Ascending aorta (tissue), 2 donors: ENCODE data around the gene FBH1. TPM values are rescaled to one million over a fixed set of nuclear protein-coding genes. Genes with fewer than 3 reads are reported as not detected.

Experiments
- DNase-seq, 2 donors: peaks; one replicate each; pipeline ENCODE4 v3.0.0-alpha.2; 2019; ENCODE audit warnings: low spot score in 2 of 2
- H3K27ac ChIP-seq, 2 donors: fragments of 200-600 bp; sonication (generic); one replicate each; pipeline ENCODE4 v1.5.1; 2016 to 2017; ENCODE audit warnings: mild to moderate bottlenecking in 1 of 2
- H3K27me3 ChIP-seq: fragments of 200-600 bp; sonication (generic); one replicate; pipeline ENCODE4 v1.5.1; 2017
- H3K36me3 ChIP-seq, 2 donors: fragments of 200-600 bp; sonication (generic); one replicate each; pipeline ENCODE4 v1.5.1; 2016
- H3K4me1 ChIP-seq, 2 donors: fragments of 200-600 bp; sonication (generic); one replicate each; pipeline ENCODE4 v1.5.1; 2016 to 2017; ENCODE audit warnings: mild to moderate bottlenecking in 1 of 2
- H3K4me3 ChIP-seq, 2 donors: fragments of 200-600 bp; sonication (generic); one replicate each; pipeline ENCODE4 v1.5.1; 2016 to 2017; ENCODE audit warnings: mild to moderate bottlenecking in 1 of 2
- H3K9me3 ChIP-seq, 2 donors: fragments of 200-600 bp; sonication (generic); one replicate each; pipeline ENCODE4 v1.5.1; 2016
- intact Hi-C: fragments of 100-400 bp; cut with DNase I; formaldehyde crosslinking; loops from one replicate; pipeline ENCODE4 v1.15.1; 2023
- total RNA-seq: library from RNA; depleted of rRNA; stranded (reverse); fragments of >200 nt; gene quantifications from one replicate; pipeline ENCODE4 v1.1.0, GENCODE V29; 2016
- TF ChIP-seq, protein P1 (sequence below), 3 experiments: fragments of 200-600 bp in 2 of 3; fragments of 450-650 bp in 1 of 3; sonication (generic) in 2 of 3; IDR thresholded peaks; one replicate each; pipeline ENCODE4 v1.5.1; 2016 to 2019; ENCODE audit warnings: antibody characterized with exemption in 3 of 3, mild to moderate bottlenecking in 1 of 3, moderate library complexity in 1 of 3

FBH1 gene
- total RNA-seq, 1 donor from 2014 or later, result 43.0 TPM

DNA sequence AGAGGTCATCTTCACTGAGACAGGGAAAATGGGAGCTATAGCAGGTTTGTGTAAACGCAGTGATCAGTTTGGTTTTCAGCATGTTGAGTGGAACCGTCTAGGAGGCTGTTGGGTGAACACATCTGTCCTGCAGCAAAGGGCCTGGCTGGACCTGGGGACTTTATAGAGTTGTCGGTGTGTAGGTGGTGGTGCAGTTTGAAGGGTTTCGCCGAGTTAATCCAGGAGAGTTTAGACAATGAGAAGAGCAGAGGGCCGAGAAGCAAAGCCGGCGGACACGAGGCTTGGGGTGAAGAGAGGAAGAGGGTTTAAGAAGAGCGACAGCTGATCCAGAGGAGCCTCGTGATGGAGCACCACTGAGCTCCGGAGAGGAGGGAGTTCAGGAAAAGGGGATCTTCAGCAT is 48.2 kb downstream of the FBH1 start:
- TF ChIP-seq, protein P1, sequence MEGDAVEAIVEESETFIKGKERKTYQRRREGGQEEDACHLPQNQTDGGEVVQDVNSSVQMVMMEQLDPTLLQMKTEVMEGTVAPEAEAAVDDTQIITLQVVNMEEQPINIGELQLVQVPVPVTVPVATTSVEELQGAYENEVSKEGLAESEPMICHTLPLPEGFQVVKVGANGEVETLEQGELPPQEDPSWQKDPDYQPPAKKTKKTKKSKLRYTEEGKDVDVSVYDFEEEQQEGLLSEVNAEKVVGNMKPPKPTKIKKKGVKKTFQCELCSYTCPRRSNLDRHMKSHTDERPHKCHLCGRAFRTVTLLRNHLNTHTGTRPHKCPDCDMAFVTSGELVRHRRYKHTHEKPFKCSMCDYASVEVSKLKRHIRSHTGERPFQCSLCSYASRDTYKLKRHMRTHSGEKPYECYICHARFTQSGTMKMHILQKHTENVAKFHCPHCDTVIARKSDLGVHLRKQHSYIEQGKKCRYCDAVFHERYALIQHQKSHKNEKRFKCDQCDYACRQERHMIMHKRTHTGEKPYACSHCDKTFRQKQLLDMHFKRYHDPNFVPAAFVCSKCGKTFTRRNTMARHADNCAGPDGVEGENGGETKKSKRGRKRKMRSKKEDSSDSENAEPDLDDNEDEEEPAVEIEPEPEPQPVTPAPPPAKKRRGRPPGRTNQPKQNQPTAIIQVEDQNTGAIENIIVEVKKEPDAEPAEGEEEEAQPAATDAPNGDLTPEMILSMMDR (IDR thresholded peaks at IDR 0.05), result no peak
- intact Hi-C loops, result no loop called here
- Histone ChIP-seq H3K4me1 (peaks cover 0 to 11% of the 10 kb centered on the region in 2 donors), H3K36me3 (peaks cover 39 to 43% of the 10 kb centered on the region in 2 donors), H3K27me3 (no peaks in the 10 kb centered on the region), H3K9me3 (no peaks in the 10 kb centered on the region), H3K27ac (no peak overlapping the region), H3K4me3 (no peak overlapping the region)
- no peak for DNase-seq

DNA sequence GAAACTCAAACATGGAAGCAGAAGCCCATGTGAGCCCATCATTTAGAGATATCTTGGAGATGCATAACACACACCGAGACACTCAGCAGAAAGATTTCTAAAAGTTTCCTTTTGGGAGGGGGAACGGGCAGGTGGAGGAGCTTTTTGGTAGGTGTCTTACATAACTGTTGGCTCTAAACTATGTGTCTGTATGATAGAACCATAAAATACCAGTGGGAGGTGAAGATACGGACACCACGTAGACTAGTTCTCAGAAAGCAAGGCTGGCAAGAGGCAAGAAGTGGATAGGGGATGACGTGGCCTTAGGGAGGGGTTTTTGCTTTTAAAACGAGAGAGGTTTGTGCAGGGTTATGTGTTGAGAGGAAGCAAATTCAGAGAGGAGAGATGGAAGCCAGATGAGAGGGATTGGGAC is 50.8 kb downstream of the FBH1 start:
- peaks cover 27 to 28% of the 10 kb centered on the region in 2 donors for H3K36me3 ChIP-seq
- H3K9me3 ChIP-seq, result no peaks in the 10 kb centered on the region
- TF ChIP-seq, protein P1 (IDR thresholded peaks at IDR 0.05), result no peak
- no peak overlapping the region for H3K27ac ChIP-seq
- DNase-seq, result no peak
- no peaks in the 10 kb centered on the region for H3K27me3 ChIP-seq
- peaks cover 10 to 31% of the 10 kb centered on the region in 2 donors for H3K4me1 ChIP-seq
- H3K4me3 ChIP-seq, result no peak overlapping the region
- intact Hi-C loops, result loop anchor here (5.0 to 10.0 kb wide), 2 partner anchors 36 to 334 kb away; partner anchors contain the start of gene IL15RA

DNA sequence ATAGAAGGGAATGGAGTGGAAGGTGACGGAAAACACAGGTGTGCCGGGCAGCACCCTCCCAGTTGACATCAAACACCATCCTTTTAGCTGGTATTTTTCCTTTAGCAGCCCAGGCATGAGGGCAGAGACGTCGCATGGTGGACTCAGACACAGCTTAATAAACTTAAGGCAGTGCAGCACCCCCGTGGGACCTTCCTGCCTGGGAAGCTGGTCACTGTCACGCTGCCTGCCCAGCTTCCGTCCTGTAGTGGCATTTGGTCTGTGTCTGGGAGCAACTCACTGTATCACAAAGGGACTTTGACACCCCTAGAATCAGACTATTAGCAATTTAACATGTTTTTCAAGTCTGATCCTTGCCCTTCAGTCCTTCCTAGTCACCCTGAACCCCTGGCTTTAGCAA is 51.5 kb downstream of the FBH1 start:
- intact Hi-C loops, result loop anchor here (5.0 to 10.0 kb wide), 2 partner anchors 36 to 333 kb away; partner anchors contain the start of gene IL15RA
- Histone ChIP-seq H3K27ac (peak overlapping the region; percentile 97 to 99), H3K4me1 (peaks cover 15 to 38% of the 10 kb centered on the region in 2 donors), H3K27me3 (no peaks in the 10 kb centered on the region), H3K4me3 (no peak overlapping the region), H3K36me3 (peaks cover 19 to 22% of the 10 kb centered on the region in 2 donors), H3K9me3 (no peaks in the 10 kb centered on the region)
- DNase-seq, result no peak
- TF ChIP-seq, protein P1 (IDR thresholded peaks at IDR 0.05), result no peak

DNA sequence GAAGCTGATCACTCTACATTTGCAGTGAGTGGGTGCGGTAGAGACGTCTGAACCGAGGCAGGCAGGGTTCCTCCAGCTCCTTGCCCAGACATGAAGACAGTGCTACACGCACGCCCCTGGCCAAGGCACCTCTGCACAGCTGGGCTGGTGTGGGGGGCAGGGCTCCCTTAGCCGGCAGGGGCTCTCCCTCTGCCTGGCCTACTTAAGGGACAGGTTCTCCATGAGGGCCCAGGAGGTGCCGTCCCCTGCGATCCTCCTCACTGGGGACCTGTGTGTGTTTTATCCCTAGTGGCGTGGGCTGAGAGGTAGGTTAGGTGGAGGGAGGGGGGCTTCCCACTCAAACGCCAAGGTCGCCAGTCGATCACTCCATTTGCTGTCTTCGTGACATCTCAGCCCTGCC is 52.0 kb downstream of the FBH1 start:
- no peak for DNase-seq
- Histone ChIP-seq H3K27ac (peak overlapping the region; percentile 97 to 99), H3K4me1 (peaks cover 15 to 43% of the 10 kb centered on the region in 2 donors), H3K4me3 (no peak overlapping the region), H3K9me3 (no peaks in the 10 kb centered on the region), H3K36me3 (peaks cover 15 to 17% of the 10 kb centered on the region in 2 donors), H3K27me3 (no peaks in the 10 kb centered on the region)
- intact Hi-C loops, result loop anchor here (5.0 to 10.0 kb wide), 2 partner anchors 35 to 333 kb away; partner anchors contain the start of gene IL15RA
- TF ChIP-seq, protein P1 (IDR thresholded peaks at IDR 0.05), result no peak

DNA sequence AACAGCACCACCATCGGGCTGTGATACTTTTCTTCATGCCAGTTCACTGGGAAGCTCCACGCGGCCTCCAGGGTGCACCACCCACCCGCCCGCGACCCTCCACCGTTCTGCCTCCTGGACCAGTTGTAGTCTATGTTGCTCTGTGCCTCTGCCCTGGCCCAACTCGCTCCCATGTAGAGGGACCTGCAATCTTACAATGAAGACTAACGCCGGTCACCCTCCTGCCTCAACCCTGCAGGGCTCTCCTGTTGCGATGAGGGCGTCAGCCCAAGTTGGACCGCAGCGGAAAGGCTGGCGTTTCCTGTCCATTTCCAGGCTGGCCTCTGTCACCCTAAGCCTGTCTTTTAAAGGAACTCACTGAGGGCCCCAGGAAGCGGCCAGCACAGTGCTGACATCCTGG is 52.4 kb downstream of the FBH1 start:
- Histone ChIP-seq H3K27ac (peak overlapping the region; percentile 97 to 99), H3K4me3 (no peak overlapping the region), H3K36me3 (peaks cover 10 to 13% of the 10 kb centered on the region in 2 donors), H3K27me3 (no peaks in the 10 kb centered on the region), H3K9me3 (no peaks in the 10 kb centered on the region), H3K4me1 (peaks cover 15 to 46% of the 10 kb centered on the region in 2 donors)
- TF ChIP-seq, protein P1 (IDR thresholded peaks at IDR 0.05), result no peak
- intact Hi-C loops, result loop anchor here (5.0 to 10.0 kb wide), 2 partner anchors 35 to 332 kb away; partner anchors contain the start of gene IL15RA
- DNase-seq, result peak in 1 of 2 donors; percentile 84
